BJ (cell line): ENCODE measurements around the gene NGEF. TPM values are rescaled to one million over a fixed set of nuclear protein-coding genes. Genes with fewer than 3 reads are reported as not detected.

Experiments
- CTCF ChIA-PET: fragments of 350-600 bp; formaldehyde crosslinking; extraction: SDS; loops from one replicate; lab custom pipeline; 2021; ENCODE audit warnings: antibody characterized with exemption, inconsistent platforms; lab: Yijun Ruan, JAX
- POLR2A ChIA-PET: fragments of 300-600 bp; sonication (Branson Sonifier 250); formaldehyde crosslinking; extraction: SDS; loops from one replicate; lab custom pipeline; 2021; ENCODE audit warnings: antibody characterized with exemption; lab: Charles Lee
- DNase-seq: peaks from one replicate; pipeline ENCODE4 v3.0.0-alpha.2; 2011; ENCODE audit warnings: low read depth
- H3K27me3 ChIP-seq: 2 replicates; pipeline ENCODE4 v1.6.0; 2011; ENCODE audit warnings: low read length; ENCODE audit not compliant: control insufficient read depth, insufficient read depth
- H3K36me3 ChIP-seq: 2 replicates; pipeline ENCODE4 v1.5.1; 2011; ENCODE audit warnings: low read length; ENCODE audit not compliant: control insufficient read depth, insufficient read depth
- H3K4me3 ChIP-seq: 2 replicates; pipeline ENCODE4 v1.5.1; 2011; ENCODE audit warnings: low read depth, mild to moderate bottlenecking, control low read depth, low read length
- polyA plus RNA-seq: library from polyadenylated mRNA; depleted of rRNA; stranded (reverse); fragments of >200 nt; gene quantifications from 2 replicates; pipeline ENCODE4 v1.2.3, GENCODE V29; 2011
- TF ChIP-seq, protein P1 (sequence below): IDR thresholded peaks from 2 replicates; pipeline ENCODE4 v1.5.1; 2011; ENCODE audit warnings: low read depth, mild to moderate bottlenecking, control low read depth, inconsistent platforms, low read length, moderate library complexity; ENCODE audit not compliant: insufficient read depth

NGEF gene
- polyA plus RNA-seq, 1 experiment, result 0.23 TPM

- TF ChIP-seq, protein P1, sequence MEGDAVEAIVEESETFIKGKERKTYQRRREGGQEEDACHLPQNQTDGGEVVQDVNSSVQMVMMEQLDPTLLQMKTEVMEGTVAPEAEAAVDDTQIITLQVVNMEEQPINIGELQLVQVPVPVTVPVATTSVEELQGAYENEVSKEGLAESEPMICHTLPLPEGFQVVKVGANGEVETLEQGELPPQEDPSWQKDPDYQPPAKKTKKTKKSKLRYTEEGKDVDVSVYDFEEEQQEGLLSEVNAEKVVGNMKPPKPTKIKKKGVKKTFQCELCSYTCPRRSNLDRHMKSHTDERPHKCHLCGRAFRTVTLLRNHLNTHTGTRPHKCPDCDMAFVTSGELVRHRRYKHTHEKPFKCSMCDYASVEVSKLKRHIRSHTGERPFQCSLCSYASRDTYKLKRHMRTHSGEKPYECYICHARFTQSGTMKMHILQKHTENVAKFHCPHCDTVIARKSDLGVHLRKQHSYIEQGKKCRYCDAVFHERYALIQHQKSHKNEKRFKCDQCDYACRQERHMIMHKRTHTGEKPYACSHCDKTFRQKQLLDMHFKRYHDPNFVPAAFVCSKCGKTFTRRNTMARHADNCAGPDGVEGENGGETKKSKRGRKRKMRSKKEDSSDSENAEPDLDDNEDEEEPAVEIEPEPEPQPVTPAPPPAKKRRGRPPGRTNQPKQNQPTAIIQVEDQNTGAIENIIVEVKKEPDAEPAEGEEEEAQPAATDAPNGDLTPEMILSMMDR, result no peak
- no peak overlapping the region for H3K4me3 ChIP-seq
- CTCF ChIA-PET, result no interaction called here
- H3K36me3 ChIP-seq, result no peaks in the 10 kb centered on the region
- DNase-seq, result no peak
- POLR2A ChIA-PET, result no interaction called here
- H3K27me3 ChIP-seq, result peaks cover 36% of the 10 kb centered on the region
Measured at GRCh38 chr2:232927032-232927792, 85.8 kb downstream of the NGEF start.

DNA sequence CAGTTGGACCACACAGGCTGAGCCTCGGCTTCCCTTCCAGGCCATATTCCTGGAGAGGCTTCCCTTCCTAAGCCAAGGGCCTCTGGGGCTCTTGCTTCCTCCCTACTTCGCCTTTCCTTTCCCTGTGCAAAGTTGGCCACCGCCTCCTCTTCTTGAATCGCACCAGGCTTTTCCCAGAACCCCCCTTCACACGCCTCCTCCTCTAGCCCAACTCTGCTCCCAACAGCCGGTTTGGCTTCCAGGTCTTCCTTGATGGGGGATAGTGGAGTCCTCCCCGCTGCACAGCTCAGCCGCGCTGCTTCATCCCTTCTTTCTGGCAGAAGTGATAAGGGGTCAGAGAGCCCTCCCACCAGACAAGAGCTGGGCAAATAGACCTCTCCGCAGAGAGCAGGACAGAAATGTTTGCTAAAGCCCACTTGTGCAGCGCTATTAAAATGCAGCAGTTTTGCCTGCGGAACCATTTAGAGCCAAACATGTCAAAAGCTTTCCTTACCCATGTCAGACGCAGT is 86.6 kb downstream of the NGEF start:
- no peaks in the 10 kb centered on the region for H3K36me3 ChIP-seq
- ChIA-PET POLR2A (no interaction called here), CTCF (no interaction called here)
- TF ChIP-seq, protein P1, result no peak
- H3K27me3 ChIP-seq, result peaks cover 36% of the 10 kb centered on the region
- H3K4me3 ChIP-seq, result no peak overlapping the region
- DNase-seq, result no peak

GRCh38 chr2:232925821-232926156 is 87.3 kb downstream of the NGEF start:
- H3K27me3 ChIP-seq, result peaks cover 36% of the 10 kb centered on the region
- no peak for DNase-seq
- ChIA-PET POLR2A (no interaction called here), CTCF (interaction anchor here (0.5 kb wide), 1 partner anchor 129 kb away, joined by 3 read pairs; no protein-coding TSS in a partner anchor)
- TF ChIP-seq, protein P1, result no peak
- H3K4me3 ChIP-seq, result no peak overlapping the region
- H3K36me3 ChIP-seq, result no peaks in the 10 kb centered on the region

GRCh38 chr2:232925153-232925820 is 87.8 kb downstream of the NGEF start:
- no peak overlapping the region for H3K4me3 ChIP-seq
- TF ChIP-seq, protein P1, result no peak
- no peak for DNase-seq
- H3K36me3 ChIP-seq, result no peaks in the 10 kb centered on the region
- CTCF ChIA-PET, result interaction anchor here (0.5 kb wide), 1 partner anchor 130 kb away, joined by 3 read pairs; no protein-coding TSS in a partner anchor
- POLR2A ChIA-PET, result no interaction called here
- peaks cover 36% of the 10 kb centered on the region for H3K27me3 ChIP-seq

DNA sequence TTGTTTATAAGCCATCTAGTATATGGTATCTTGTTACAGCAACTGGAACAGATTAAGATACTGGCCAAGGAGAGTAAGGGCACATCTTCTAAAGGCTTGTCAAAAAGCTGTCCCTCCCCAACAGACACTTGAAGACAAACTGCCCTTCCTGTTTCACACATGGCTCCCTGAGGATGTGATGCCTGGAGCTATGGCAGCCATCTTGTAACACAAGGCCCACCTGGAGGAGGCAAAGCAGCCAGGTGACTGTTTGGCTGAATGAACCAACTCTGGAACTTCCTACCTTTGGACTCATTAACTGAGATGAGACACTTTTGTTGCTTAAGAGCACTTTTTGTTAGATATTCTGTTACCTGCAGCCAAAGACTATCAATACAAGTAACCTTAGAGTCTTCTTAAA is 88.6 kb downstream of the NGEF start:
- TF ChIP-seq, protein P1, result no peak
- CTCF ChIA-PET, result no interaction called here
- Histone ChIP-seq H3K27me3 (peaks cover 34% of the 10 kb centered on the region), H3K36me3 (no peaks in the 10 kb centered on the region), H3K4me3 (no peak overlapping the region)
- no peak for DNase-seq
- POLR2A ChIA-PET, result no interaction called here
